Thyroid gland (tissue), 4 donors: ENCODE results near the gene C1orf167.

Experiments
- POLR2A ChIP-seq, 2 donors: fragments of 450-650 bp; IDR thresholded peaks; one replicate each; pipeline ENCODE4 v1.6.1; 2017; ENCODE audit warnings: antibody characterized with exemption in 2 of 2, mild to moderate bottlenecking in 2 of 2, moderate library complexity in 1 of 2
- TF ChIP-seq, protein P1 (sequence below), 6 experiments: fragments of 200-600 bp in 3 of 6; fragments of 450-650 bp in 3 of 6; sonication (generic) in 3 of 6; IDR thresholded peaks; one replicate each; pipeline ENCODE4 v1.5.1; 2016 to 2019; ENCODE audit warnings: antibody characterized with exemption in 6 of 6, mild to moderate bottlenecking in 2 of 6, inconsistent platforms in 1 of 6, moderate library complexity in 1 of 6

DNA sequence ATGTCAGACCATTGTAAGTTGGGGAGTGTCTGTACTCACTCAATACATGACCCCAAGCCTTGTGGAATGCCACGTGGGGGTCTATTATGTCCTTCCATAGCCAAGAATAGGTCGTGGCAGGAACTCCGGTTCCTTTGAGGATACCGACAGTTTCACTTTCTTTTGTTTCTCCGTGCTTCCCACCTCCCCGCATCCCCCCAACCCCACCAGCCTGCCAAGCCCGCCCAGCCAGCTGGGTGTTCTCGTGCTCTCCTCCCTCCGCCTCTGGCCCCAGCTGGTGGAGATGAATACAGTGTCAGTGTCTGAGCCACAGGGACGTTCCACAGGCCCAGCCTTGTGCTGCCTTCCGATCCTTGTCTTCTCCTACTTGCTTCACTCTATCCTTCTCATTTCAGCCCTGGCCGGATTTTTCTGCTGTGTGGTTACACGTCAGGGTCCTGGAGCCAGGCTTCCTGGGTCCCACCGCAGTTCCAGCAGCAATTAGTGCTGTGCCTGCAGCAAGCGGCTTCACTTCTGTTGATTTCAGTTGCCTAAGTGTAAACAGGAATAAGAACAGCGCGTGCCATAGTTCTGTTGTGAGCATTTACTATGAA is 30.2 kb upstream of the C1orf167 start:
- TF ChIP-seq, protein P1, sequence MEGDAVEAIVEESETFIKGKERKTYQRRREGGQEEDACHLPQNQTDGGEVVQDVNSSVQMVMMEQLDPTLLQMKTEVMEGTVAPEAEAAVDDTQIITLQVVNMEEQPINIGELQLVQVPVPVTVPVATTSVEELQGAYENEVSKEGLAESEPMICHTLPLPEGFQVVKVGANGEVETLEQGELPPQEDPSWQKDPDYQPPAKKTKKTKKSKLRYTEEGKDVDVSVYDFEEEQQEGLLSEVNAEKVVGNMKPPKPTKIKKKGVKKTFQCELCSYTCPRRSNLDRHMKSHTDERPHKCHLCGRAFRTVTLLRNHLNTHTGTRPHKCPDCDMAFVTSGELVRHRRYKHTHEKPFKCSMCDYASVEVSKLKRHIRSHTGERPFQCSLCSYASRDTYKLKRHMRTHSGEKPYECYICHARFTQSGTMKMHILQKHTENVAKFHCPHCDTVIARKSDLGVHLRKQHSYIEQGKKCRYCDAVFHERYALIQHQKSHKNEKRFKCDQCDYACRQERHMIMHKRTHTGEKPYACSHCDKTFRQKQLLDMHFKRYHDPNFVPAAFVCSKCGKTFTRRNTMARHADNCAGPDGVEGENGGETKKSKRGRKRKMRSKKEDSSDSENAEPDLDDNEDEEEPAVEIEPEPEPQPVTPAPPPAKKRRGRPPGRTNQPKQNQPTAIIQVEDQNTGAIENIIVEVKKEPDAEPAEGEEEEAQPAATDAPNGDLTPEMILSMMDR (IDR thresholded peaks at IDR 0.05), result no peak
- no peak for TF ChIP-seq POLR2A (IDR thresholded peaks at IDR 0.05)
